Stimulated activated naive CD8-positive, alpha-beta T cell treated with anti-CD3 and anti-CD28 coated beads, Interleukin-15, amount 100 ng/mL, for 72 hours (primary cell): ENCODE results near the gene PTPRN2.
A peak's percentile ranks its signal among the peaks of the same experiment; 100 is the strongest.
"Not testable (repeated sequence)": the region's sequence is repeated elsewhere in the genome, so short reads cannot be mapped to it uniquely, and the experiment has no call there.

ENCODE experiments used
- ATAC-seq: fragments of 150-1000 bp; cut with Tn5 transposase; 2 replicates; pipeline ENCODE4 v1.10.0; 2021; ENCODE audit warnings: mild to moderate bottlenecking, moderate library complexity
- DNase-seq, 2 donors: peaks; one replicate each; pipeline ENCODE4 v3.0.0; 2021 to 2022
- H3K27ac Mint-ChIP-seq, 2 donors: one replicate each; pipeline ENCODE4 v1.8.0; 2022; ENCODE audit warnings: mild to moderate bottlenecking in 2 of 2, mixed read lengths in 2 of 2, moderate library complexity in 2 of 2
- H3K27me3 Mint-ChIP-seq: one replicate; pipeline ENCODE4 v1.8.0; 2022; ENCODE audit warnings: mixed read lengths
- H3K4me1 Mint-ChIP-seq: one replicate; pipeline ENCODE4 v1.8.0; 2022; ENCODE audit warnings: mild to moderate bottlenecking, mixed read lengths
- H3K4me3 Mint-ChIP-seq, 2 donors: one replicate each; pipeline ENCODE4 v1.8.0; 2022; ENCODE audit warnings: mild to moderate bottlenecking in 2 of 2, mixed read lengths in 2 of 2, moderate library complexity in 1 of 2
- H3K9me3 Mint-ChIP-seq, 2 donors: one replicate each; pipeline ENCODE4 v1.8.0; 2022; ENCODE audit warnings: mixed read lengths in 2 of 2

Gene PTPRN2

DNA sequence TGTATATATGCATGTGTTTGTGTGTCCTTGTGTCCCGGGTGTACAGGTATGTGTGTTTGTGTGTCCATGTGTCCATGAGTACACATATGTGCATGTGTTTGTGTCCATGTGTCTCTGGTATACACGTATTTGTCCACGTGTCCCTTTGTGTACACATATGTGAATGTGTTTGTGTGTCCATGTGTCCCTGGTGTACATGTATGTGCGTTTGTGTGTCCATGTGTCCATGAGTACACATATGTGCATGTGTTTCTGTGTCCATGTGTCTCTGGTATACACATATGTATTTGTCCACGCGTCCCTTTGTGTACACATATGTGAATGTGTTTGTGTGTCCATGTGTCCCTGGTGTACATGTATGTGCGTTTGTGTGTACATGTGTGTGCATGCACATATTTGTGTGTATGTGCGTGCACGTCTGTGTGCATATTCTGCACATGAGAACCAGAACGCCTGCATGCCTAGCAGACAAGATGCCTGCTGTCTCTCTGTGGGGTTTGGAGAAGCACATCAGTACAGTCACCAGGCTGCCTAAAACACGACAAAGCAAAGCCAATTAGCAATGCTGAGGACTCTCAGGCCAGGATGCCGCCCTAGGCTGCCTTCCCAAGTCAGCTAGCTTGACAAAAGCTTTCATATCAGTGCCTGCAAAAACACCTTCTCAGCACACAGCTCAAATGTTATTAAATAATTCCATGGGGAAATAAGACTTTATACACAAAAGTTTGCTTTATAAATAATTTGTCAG is 327.8 kb downstream of the PTPRN2 start:
- no peak overlapping the region for H3K4me3 Mint-ChIP-seq
- DNase-seq (no peak), ATAC-seq (no peak)
- no peaks in the 10 kb centered on the region for H3K9me3 Mint-ChIP-seq
- H3K27me3 Mint-ChIP-seq = no peaks in the 10 kb centered on the region
- no peaks in the 10 kb centered on the region for H3K4me1 Mint-ChIP-seq
- no peak overlapping the region for H3K27ac Mint-ChIP-seq

DNA sequence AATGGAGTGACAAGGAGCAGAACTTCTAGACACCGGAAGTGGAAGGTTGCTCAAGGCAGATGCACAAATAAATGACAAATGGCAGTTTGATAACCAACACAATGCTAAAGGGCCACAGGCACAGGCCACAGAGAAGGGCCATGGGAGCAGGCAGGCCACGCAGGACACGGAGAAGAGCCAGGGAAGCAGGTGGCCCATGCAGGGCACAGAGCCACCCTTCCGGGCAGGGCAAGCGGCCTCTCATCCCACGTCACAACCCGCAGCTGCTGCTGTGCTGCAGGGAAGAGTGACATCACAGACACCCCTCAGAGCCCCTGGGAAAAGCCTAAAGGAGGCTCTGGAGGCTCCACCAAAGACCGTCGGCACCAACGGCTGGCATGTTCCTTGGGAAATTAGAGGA is 328.5 kb downstream of the PTPRN2 start:
- Mint-ChIP-seq H3K9me3 (no peaks in the 10 kb centered on the region), H3K27me3 (no peaks in the 10 kb centered on the region), H3K4me3 (no peak overlapping the region), H3K27ac (no peak overlapping the region), H3K4me1 (no peaks in the 10 kb centered on the region)
- no peak for DNase-seq
- no peak for ATAC-seq

DNA sequence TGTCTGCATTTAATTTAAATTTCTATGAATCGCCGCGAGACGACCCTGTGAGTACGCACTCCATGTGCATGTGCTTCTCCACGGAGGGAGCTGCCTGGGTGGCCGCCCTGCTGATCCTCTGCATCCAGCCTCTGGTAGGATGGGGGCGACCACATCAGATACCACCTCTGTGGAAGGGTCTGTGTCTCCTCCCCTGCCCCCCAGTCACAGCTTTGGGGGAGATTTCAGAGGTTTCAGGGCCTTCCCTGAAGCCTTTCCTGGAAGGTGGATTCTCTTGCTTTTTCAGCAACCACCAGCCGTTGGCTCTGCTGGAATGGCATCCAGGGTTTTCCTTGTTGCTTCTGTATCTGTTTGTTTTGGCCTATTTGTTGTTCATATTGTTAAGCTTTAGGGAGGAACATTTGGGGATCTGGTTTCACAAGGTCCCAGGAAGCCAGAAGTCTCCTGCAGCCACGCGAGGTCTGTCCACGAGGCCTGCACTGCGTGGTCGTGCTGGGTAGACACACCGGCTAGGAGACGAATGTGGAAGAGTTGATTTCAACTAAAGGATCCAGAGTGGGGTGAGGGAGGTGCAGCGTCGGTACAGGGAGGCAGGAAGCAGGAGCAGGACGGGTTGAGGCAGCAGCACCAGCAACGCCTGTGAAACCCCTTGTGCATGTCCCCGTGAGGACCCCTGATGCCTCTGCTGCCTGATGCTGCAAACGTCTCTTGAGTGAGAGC is 329.1 kb downstream of the PTPRN2 start:
- Mint-ChIP-seq H3K9me3 (no peaks in the 10 kb centered on the region), H3K27me3 (no peaks in the 10 kb centered on the region), H3K27ac (no peak overlapping the region), H3K4me1 (no peaks in the 10 kb centered on the region), H3K4me3 (no peak overlapping the region)
- ATAC-seq (no peak), DNase-seq (no peak)

DNA sequence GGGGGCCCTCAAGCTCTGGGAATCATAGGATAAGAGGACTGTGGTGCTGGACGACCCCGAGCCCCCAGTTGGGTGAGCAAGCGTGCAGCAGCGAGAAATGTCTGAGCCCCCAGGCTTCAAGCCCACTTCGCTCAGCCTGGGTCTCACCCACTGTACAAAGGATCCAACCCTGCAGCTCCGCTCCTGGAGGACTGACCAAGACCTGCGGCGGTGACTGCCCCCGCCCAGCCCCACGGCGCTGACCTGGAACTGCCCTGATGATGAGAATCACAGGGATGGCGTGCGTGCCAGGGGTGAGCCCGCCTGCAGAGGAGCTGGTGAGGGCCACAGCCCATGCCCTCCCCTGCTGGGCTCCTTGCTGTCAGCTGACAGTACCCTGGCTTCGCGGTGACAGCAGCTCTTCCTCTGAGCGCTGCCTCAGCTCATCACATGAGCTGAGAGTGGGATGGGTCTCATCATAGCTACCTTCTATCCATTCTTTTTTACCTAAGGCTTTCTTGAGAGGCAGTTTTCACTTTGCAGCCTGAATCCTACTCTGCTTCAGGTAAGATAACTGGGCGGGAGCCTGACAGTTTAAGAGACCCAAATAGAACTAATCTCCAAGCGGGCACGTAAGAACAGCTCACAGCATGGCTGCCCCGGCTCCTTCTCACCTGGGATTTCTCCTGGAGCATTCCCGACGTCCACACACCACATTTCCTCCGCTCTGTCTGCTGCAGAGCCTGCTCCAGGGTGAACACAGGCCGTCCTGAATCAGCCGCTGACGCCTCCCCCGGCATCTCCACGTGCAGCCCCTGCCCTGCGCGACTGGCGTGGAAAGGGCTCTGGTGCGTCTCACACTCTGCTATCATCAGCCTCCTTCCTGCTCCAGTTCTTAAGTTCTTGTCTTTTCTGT is 329.9 kb downstream of the PTPRN2 start:
- no peak for ATAC-seq
- no peak overlapping the region for H3K4me3 Mint-ChIP-seq

DNA sequence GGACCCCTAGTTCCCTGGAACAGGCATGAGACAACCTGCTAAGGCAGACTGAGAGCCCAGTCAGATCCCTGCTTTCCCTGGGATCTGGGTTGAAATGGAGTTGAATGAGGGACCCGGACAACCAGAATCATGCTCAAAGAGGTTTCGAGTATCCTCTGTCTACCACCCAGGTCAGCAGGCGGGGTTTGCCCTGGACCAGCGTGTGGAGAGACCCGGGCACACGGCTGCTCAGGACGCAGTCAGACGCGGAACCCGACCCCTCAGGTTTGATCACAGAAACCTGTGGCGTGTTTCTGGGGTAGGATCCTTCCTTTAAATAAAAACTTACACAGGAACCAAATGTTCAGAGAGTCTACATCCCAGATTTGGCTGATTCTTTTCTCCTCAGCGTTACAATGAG is 330.6 kb downstream of the PTPRN2 start:
- ATAC-seq (no peak), DNase-seq (no peak)
- H3K27ac Mint-ChIP-seq = no peak overlapping the region
- H3K9me3 Mint-ChIP-seq = no peaks in the 10 kb centered on the region
- no peak overlapping the region for H3K4me3 Mint-ChIP-seq
- peaks cover 8% of the 10 kb centered on the region for H3K27me3 Mint-ChIP-seq
- no peaks in the 10 kb centered on the region for H3K4me1 Mint-ChIP-seq

More for the DNA sequence above, 329.9 kb downstream of the PTPRN2 start:
- no peaks in the 10 kb centered on the region for H3K4me1 Mint-ChIP-seq
- H3K9me3 Mint-ChIP-seq = no peaks in the 10 kb centered on the region
- no peak overlapping the region for H3K27ac Mint-ChIP-seq
- no peak for DNase-seq
- peaks cover 4% of the 10 kb centered on the region for H3K27me3 Mint-ChIP-seq

DNA sequence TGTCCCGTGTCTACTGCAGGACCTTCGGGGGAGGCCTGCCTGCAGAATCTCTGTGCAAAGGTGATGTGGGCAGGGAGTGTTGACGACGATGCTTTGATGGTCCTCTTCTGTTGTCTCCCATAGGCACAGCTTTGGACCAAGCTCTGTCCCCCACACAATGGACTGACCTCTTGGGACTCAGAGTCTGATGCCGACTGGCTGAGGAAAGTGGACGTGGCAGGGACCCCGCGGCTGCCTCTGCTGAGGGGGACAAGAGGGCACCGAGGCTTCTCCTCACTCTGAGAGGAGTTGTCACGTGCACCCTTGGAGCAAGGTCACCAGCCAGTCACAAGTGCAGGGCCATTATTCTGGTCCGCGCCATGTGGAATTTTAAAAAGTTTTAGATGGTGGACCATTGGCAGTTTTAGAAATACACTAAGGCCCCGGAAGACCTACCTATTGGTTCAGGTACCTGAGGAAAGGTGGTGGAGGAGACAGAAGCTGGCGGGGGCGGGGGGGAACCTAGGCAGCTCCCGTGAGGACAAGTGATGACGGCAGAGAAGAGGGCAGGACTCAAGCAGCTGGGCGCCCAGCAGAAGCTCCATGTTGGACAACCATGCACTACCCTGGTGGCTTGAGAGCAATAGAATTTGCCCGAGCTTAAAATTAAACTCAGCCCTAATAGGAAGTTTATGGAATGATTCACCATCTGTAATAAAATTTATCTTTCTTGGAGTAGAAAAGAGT is 331.4 kb downstream of the PTPRN2 start:
- DNase-seq = no peak

DNA sequence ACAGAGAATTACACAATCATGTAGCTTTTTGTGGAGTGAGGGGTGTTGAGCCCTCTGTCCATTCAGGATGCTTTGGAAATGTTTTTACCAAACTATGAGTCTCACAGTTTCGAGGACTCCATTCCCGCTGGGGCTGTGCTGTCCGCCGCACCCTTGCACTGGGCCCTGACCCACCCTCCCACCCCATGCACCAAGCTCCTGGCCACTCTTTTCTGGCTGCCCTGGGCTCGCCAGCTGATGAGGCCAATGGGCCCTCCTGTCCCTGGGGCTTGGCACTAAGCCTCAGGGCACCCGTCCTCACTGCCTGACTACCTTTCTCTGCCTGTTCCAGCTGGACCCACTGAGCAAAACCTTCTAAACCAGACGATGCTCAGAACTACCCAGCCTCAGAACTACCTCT is 332.1 kb downstream of the PTPRN2 start:
- no peak for DNase-seq
- Mint-ChIP-seq H3K4me3 (no peak overlapping the region), H3K27me3 (peaks cover 8% of the 10 kb centered on the region), H3K4me1 (no peaks in the 10 kb centered on the region), H3K9me3 (no peaks in the 10 kb centered on the region), H3K27ac (no peak overlapping the region)
- ATAC-seq = no peak

More for the DNA sequence above, 331.4 kb downstream of the PTPRN2 start:
- peaks cover 8% of the 10 kb centered on the region for H3K27me3 Mint-ChIP-seq
- no peaks in the 10 kb centered on the region for H3K9me3 Mint-ChIP-seq
- H3K27ac Mint-ChIP-seq = no peak overlapping the region
- H3K4me1 Mint-ChIP-seq = no peaks in the 10 kb centered on the region
- no peak for ATAC-seq
- no peak overlapping the region for H3K4me3 Mint-ChIP-seq

DNA sequence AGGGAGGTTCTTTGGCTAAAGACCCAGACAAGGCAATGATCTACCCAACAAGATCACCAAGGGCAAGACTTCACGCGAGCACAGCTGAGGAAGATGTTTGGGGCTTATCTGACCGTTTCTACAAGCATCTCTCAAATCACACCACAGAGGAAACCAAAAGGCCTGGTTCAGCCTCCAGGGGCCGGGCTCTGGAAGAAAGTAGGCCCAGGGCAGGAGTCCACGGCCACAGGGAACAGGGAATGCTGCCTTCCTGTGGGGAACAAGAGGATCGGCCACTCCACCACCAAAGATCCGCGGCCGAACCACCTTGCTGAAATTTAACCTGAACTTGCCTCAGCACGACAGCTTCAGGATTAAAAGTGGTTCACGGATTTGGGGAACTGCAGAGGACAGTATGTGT is 332.5 kb downstream of the PTPRN2 start:
- ATAC-seq = no peak
- H3K4me1 Mint-ChIP-seq = no peaks in the 10 kb centered on the region
- no peak overlapping the region for H3K27ac Mint-ChIP-seq
- no peak for DNase-seq
- H3K4me3 Mint-ChIP-seq = no peak overlapping the region
- no peaks in the 10 kb centered on the region for H3K9me3 Mint-ChIP-seq
- H3K27me3 Mint-ChIP-seq = peaks cover 8% of the 10 kb centered on the region

DNA sequence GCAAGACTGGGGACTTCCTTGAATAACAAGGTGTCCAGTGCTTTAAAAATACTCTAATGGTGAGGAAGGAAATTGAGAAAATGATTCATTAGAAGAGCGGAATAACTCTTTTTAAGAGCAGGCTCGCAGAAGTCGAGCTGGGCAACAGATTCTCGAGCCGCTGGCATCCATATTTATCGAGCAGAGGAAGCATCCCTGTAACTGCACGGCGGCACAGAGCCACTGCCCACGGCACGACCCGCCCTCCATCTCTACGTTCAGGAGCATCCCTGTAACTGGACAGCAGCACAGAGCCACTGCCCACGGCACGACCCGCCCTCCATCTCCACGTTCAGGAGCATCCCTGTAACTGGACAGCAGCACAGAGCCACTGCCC is 334.0 kb downstream of the PTPRN2 start:
- H3K9me3 Mint-ChIP-seq, H3K4me1 Mint-ChIP-seq, H3K27ac Mint-ChIP-seq, DNase-seq, ATAC-seq, H3K27me3 Mint-ChIP-seq, H3K4me3 Mint-ChIP-seq: not testable (repeated sequence)

DNA sequence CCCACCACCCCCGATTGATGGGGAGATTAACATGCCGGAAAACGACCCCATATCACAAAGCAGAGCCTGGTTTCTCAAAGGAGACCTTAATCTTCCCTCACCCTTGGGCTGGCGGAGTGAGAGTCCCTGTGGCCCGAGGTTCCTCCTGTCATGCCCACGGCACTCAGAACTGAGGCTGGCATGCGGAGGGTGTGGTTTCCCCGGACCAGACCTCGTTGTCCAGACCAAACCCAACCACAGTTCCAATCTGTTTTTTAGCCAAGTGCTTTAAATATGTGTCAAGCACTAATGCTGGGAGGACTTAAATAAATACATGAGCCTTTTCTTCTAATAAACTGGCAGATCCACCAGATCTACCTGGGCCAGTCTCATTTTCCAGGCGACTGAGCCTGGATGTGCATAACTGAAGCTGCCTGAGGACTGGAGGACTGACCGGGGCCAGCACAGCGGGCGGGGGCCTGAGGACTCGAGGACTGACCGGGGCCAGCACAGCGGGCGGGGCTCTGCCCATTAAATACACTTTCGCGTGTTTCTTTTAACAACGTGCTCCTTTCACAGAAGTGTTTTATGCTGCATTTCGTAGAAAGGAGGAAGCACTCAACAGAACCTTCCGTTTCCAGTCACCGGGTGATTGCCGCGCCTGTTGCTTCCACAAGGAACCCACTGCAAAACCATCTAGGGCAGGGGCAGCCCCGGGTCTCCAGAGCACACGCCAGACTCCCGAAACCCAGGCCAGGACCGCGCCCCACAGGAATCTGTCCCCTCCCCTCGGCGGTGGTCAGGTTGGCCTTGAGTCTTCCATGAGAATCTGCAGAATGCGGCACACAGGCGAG is 334.6 kb downstream of the PTPRN2 start:
- DNase-seq (no peak), ATAC-seq (no peak)
- no peaks in the 10 kb centered on the region for H3K4me1 Mint-ChIP-seq
- no peak overlapping the region for H3K4me3 Mint-ChIP-seq
- no peaks in the 10 kb centered on the region for H3K9me3 Mint-ChIP-seq
- peaks cover 8% of the 10 kb centered on the region for H3K27me3 Mint-ChIP-seq
- H3K27ac Mint-ChIP-seq = peak overlapping the region in 1 of 2 donors; percentile 16

DNA sequence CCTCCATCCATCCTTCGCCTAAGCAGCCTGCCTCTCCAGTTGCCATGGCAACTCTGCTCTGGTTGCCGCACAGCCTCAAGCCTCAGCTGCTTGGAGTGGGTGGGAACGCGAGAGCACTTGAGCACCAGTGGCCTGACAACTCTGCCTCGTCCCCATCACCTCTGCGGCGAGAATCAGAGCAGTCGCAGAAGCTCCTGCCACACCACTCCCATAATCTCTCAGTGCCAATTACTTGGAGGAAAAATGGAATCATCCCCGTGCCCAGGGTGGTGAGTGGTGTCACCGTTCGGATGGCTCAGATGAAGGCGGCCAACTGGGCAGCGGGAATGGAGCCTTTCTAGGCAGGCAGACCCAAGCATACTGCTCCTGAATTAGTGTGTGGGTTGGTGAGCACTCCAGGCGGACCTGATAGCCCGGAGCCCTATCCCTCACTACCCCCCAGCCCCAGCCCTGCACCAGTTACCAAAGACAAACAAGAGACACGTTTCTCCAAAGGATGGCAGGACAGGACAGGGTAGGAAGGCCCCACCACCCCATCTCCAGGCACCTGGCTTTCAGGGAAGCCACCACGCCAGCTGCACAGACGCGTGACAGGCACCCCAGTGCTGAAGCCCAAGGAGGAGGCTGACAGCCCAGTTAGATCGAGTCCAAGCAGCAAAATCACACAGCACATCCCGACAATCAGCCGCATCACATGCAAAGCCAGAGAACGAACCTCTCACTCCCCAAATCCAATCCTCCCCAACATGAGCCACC is 335.4 kb downstream of the PTPRN2 start:
- no peak for DNase-seq
- Mint-ChIP-seq H3K9me3 (no peaks in the 10 kb centered on the region), H3K27me3 (peaks cover 8% of the 10 kb centered on the region), H3K27ac (no peak overlapping the region), H3K4me3 (no peak overlapping the region), H3K4me1 (no peaks in the 10 kb centered on the region)
- ATAC-seq = no peak

DNA sequence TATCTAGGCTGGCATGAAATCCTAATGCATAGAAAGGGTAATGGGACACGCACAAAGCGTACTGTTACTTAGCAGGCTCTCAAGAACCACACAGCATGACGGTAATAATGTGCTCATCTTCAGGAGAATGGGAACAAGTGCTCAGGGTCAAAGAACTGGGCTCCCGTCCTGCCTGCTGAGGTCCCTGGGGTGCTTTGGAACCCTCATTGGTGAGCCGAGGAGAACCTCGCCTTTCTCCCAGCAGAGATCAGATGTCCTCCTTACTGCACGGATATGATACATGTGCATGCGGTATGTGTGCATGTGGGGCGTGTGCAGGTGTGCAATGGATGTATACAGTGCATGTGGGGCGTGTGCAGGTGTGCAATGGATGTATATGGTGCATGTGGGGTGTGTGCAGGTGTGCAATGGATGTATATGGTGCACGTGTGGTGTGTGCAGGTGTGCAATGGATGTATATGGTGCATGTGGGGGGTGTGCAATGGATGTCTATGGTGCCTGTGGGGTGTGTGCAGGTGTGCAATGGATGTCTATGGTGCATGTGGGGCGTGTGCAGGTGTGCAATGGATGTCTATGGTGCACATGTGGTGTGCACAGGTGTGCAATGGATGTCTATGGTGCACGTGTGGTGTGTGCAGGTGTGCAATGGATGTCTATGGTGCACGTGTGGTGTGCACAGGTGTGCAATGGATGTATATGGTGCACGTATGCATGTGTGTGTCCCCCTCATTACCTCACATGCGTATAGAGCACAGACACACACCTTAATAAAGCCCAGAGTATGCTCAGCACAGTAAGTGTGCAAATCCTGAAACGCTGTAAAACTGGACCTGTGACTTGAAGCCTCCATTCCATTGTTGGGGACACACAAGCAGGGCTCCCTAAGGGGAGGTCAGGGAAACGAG is 336.3 kb downstream of the PTPRN2 start:
- no peak overlapping the region for H3K27ac Mint-ChIP-seq
- H3K9me3 Mint-ChIP-seq = no peaks in the 10 kb centered on the region
- no peak for DNase-seq
- no peak overlapping the region for H3K4me3 Mint-ChIP-seq
- peaks cover 8% of the 10 kb centered on the region for H3K27me3 Mint-ChIP-seq
- H3K4me1 Mint-ChIP-seq = no peaks in the 10 kb centered on the region
- ATAC-seq = no peak

DNA sequence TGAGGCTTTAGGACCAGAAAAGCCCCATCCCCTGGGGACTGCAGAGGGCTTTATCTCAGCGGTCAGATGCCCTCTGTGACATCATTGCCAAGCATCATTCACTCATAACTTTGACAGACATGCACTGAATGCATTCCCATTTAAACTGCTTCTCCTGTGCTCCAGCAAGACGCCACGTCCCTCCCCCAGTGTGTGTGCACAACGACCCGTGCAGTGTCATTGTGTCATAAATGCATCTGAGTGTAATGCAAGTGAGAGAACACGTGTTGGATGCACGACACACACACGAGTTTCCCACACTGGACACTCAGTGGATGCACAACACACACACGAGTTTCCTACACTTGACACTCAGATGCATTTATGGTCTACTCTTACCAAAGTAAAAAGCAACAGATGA is 337.9 kb downstream of the PTPRN2 start:
- peaks cover 8% of the 10 kb centered on the region for H3K27me3 Mint-ChIP-seq
- DNase-seq (no peak), ATAC-seq (no peak)
- H3K4me1 Mint-ChIP-seq = no peaks in the 10 kb centered on the region
- no peaks in the 10 kb centered on the region for H3K9me3 Mint-ChIP-seq
- H3K27ac Mint-ChIP-seq = no peak overlapping the region
- no peak overlapping the region for H3K4me3 Mint-ChIP-seq
